Measurements from ENCODE around the gene IFT20.

DNA sequence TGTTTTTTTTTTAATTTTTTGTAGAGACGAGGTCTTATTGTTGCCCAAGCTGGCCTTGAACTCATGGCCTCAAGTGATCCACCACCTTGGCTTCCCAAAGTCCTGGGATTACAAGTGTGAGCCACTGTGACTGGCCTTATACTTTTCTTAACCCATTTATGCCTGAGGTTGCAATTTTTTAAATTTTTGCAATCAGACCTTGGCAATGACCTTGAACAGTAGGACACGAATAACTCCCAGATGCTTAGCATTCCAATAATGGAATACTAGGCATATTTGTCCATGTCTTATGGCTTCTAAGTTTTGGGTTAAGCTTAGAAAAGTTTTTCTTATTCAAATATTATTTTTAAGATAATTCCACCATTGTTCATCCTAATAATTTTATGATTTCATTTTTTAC is 44.6 kb downstream of the IFT20 start:
- TF ChIP-seq, protein P1, sequence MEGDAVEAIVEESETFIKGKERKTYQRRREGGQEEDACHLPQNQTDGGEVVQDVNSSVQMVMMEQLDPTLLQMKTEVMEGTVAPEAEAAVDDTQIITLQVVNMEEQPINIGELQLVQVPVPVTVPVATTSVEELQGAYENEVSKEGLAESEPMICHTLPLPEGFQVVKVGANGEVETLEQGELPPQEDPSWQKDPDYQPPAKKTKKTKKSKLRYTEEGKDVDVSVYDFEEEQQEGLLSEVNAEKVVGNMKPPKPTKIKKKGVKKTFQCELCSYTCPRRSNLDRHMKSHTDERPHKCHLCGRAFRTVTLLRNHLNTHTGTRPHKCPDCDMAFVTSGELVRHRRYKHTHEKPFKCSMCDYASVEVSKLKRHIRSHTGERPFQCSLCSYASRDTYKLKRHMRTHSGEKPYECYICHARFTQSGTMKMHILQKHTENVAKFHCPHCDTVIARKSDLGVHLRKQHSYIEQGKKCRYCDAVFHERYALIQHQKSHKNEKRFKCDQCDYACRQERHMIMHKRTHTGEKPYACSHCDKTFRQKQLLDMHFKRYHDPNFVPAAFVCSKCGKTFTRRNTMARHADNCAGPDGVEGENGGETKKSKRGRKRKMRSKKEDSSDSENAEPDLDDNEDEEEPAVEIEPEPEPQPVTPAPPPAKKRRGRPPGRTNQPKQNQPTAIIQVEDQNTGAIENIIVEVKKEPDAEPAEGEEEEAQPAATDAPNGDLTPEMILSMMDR (IDR thresholded peaks at IDR 0.05 in 2 of 3, conservative IDR thresholded peaks at IDR 0.05 in 1 of 3; ENCODE audit: control insufficient read depth in 2 of 3, extremely low read depth in 1 of 3, insufficient read depth in 1 of 3, low read depth in 3 of 3, low read length in 3 of 3): no peak
- no peak for TF ChIP-seq SUZ12 (IDR thresholded peaks at IDR 0.05; ENCODE audit: unreplicated experiment)
- TF ChIP-seq JUNB (IDR thresholded peaks at IDR 0.05): no peak
- no peak for TF ChIP-seq NFXL1 (IDR thresholded peaks at IDR 0.05; ENCODE audit: borderline replicate concordance)
- no peak for TF ChIP-seq NBN (IDR thresholded peaks at IDR 0.05)
